Measurements from ENCODE around the gene PRPSAP2. TPM values are rescaled to one million over a fixed set of nuclear protein-coding genes. Genes with fewer than 3 reads are reported as not detected.
"Not testable (repeated sequence)": the region's sequence is repeated elsewhere in the genome, so short reads cannot be mapped to it uniquely, and the experiment has no call there.

PRPSAP2 gene
- total RNA-seq, 2 donors from 2014 or later = 28.1 to 45.4 TPM

DNA sequence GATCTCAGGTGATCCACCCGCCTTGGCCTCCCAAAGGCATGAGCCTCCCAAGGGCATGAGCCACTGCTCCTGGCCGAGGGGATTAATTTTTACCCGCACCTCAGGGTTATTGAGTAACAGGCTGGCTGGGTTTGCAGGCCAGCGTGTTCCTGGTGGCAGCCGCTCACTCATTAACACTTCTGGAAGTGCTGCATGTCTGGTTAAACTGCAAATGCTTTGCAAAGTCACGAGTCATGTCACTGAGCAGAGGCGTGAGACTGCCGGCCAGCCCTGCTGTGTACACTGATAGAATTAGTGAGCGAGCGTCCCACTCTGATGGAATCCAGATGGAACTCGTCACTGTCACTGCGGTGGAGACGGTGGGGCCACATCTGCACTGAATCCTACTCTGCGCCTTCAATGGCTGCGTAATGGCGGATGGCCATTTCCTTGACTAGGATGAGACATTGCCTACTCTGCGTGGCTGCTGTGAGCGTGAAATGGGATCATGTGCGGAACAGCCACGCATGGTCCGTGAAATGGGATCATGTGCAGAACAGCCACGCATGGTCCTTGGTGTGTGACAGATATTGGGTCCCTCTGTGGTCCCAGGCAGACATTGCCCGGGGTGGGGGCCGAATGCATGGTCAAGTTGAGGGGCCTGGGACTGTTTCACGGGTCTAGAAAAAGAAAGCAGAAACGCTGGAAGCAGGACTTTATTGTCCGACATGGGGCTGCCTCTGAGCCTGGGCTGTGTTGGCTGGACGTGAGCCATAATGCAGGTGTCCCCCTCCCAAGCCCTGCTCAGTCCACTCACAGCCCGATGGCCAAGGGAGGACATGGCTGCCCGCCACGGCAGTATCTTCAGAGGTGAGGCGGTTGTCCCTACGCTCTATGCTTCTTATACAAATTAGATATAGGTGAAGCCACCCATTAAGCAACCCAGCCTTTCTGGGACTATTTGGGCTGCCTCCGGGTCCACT lies 93.3 kb downstream of the PRPSAP2 start:
- peaks cover 0 to 5% of the 10 kb centered on the region in 2 donors for H3K36me3 Mint-ChIP-seq
- DNase-seq (ENCODE audit: low spot score in 2 of 2) = no peak
- H3K27ac Mint-ChIP-seq = no peak overlapping the region
- peaks cover 4% of the 10 kb centered on the region in 2 donors for H3K9me3 Mint-ChIP-seq
- ATAC-seq = no peak

DNA sequence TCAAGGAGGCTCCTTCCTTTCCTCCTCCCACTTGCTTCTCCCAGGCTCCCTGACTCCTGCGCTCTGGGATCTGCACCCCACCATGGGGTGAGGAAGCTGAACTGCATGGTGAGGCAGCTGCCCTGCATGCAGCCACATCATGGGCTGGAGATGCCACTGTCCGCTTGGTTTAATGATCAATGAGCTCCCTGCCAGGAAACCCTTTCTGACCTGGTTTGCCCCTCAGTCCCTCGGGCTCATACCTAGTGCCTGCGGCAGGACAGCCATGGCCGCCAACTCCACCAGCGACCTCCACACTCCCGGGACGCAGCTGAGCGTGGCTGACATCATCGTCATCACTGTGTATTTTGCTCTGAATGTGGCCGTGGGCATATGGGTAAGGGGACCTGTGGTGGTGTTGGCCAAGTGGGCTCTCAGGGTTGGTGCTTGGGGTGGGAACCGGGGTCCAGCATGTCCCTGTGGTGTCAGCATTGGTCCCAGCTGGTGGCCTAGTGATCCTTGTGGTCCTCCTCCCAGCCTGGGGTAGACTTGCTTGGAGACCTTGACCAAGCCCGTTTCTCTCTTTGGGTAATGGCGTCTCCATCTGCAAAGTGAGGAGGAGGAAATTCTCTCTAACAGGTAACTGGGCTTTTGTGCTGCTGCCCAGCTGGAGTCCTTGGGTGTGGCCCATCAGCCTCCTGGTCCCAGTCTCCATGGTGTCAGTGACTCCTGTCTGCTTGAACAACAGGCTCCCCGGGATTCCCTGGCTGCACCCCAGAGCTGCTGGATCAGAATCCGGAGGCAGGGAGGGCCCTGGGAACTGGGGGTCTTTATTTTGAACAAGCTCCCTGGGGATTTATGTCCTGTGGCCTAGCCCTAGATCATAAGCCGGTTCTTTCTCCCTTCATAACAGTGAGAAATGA lies 94.3 kb downstream of the PRPSAP2 start, which contains the start of gene SLC5A10:
Gene SLC5A10, plus strand, starts transcription at position 225 of the 902 bp plus-strand sequence. Its CDS starts 41 bp downstream, at position 266.
- peaks cover 4% of the 10 kb centered on the region in 2 donors for H3K9me3 Mint-ChIP-seq
- no peak for ATAC-seq
- H3K27ac Mint-ChIP-seq = no peak within 1 kb of the TSS

GRCh38 chr17:18953231-18953728 lies 95.3 kb downstream of the PRPSAP2 start:
- ATAC-seq (no peak), DNase-seq (ENCODE audit: low spot score in 2 of 2) (no peak)
- peaks cover 4% of the 10 kb centered on the region in 2 donors for H3K9me3 Mint-ChIP-seq
- peaks cover 0 to 5% of the 10 kb centered on the region in 2 donors for H3K36me3 Mint-ChIP-seq
- H3K27ac Mint-ChIP-seq = no peak overlapping the region

More for the DNA sequence above, 94.3 kb downstream of the PRPSAP2 start, which contains the start of gene SLC5A10:
- DNase-seq (ENCODE audit: low spot score in 2 of 2) = no peak
- H3K36me3 Mint-ChIP-seq = peaks cover 0 to 5% of the 10 kb centered on the region in 2 donors

DNA sequence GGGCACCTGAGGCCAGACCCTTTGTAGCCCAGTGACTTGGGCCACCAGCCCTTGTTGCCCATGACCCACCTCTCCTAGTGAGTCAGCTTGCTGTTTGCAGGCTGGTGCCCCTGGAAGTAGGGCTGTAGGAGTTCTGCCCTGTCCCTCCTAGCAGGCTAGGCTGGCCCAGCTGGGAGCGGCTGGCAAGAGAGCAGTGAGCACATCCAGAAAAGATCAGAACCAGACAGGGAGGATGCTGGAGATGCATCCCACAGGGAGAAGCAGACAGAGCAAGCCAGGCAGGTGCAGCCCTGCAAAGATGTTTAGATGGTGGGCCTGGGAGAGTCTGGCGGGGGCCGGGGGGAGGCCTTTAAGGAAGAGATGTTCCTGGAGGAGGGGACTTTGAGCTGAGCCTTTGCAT lies 96.4 kb downstream of the PRPSAP2 start:
- no peak overlapping the region for H3K27ac Mint-ChIP-seq
- peaks cover 0 to 5% of the 10 kb centered on the region in 2 donors for H3K36me3 Mint-ChIP-seq
- H3K9me3 Mint-ChIP-seq = peaks cover 4% of the 10 kb centered on the region in 2 donors
- ATAC-seq = no peak
- no peak for DNase-seq (ENCODE audit: low spot score in 2 of 2)

DNA sequence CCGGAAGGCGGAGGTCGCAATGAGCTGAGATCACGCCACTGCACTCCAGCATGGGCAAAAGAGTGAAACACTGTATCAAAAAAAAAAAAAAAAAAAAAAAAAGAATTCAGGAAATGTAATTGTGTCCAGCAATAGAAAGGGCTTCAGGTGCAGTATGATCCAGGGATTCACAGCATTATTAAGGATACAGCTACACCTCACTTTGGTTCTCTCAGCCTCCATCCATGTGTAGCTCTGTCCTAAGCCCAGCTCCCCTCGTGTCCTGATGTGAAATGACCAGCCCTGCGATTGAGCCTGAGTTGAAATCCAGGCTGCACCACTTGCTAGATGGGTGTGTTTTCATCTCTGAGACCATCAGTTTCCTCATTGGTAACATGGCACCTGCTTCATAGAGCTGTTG lies 97.1 kb downstream of the PRPSAP2 start:
- H3K9me3 Mint-ChIP-seq = peaks cover 4% of the 10 kb centered on the region in 2 donors
- ATAC-seq (no peak), DNase-seq (ENCODE audit: low spot score in 2 of 2) (no peak)
- peak overlapping the region in 1 of 2 donors; percentile 44 for H3K27ac Mint-ChIP-seq
- peaks cover 0 to 5% of the 10 kb centered on the region in 2 donors for H3K36me3 Mint-ChIP-seq

DNA sequence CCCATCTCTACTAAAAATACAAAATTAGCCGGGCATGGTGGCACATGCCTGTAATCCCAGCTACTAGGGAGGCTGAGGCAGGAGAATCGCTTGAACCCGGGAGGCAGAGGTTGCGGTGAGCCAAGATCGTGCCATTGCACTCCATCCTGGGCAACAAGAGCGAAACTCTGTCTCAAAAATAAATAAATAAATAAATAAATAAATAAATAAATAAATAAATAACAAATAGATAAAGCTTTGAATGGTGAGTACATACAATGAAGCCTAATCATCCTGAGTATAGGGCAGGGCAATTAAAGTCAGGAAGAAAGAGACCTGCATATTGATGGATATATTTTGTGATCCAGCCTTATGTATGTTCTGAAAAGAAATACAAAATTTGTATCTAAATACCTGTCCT lies 98.1 kb downstream of the PRPSAP2 start:
- peak overlapping the region in 1 of 2 donors; percentile 44 for H3K27ac Mint-ChIP-seq
- not testable (repeated sequence) for ATAC-seq; H3K36me3 Mint-ChIP-seq; H3K9me3 Mint-ChIP-seq; DNase-seq (ENCODE audit: low spot score in 2 of 2)

GRCh38 chr17:18956581-18956980 lies 98.7 kb downstream of the PRPSAP2 start:
- Mint-ChIP-seq H3K36me3 (peaks cover 0 to 5% of the 10 kb centered on the region in 2 donors), H3K9me3 (peaks cover 4% of the 10 kb centered on the region in 2 donors), H3K27ac (no peak overlapping the region)
- ATAC-seq = no peak
- DNase-seq (ENCODE audit: low spot score in 2 of 2) = no peak

DNA sequence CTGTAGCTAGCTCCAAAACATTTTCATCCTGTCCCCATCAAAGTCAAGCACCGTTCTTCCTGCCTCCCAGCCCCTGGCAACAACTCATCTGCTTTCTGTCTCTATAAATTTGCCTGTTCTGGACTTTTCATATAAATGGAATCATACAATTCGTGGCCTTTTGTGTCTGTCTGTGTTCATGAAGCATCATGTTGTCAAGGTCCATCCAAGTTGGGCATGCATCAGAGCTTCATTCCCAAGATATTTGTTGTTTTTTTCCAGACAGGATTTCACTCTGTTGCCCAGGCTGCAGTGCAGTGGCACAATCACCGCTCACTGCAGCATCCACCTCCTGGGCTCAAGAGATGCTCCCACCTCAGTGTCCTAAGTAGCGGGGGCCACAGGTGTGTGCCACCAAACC lies 99.9 kb downstream of the PRPSAP2 start:
- ATAC-seq = no peak
- H3K36me3 Mint-ChIP-seq = peaks cover 0 to 5% of the 10 kb centered on the region in 2 donors
- H3K27ac Mint-ChIP-seq = no peak overlapping the region
- DNase-seq (ENCODE audit: low spot score in 2 of 2) = no peak
- peaks cover 4% of the 10 kb centered on the region in 2 donors for H3K9me3 Mint-ChIP-seq

DNA sequence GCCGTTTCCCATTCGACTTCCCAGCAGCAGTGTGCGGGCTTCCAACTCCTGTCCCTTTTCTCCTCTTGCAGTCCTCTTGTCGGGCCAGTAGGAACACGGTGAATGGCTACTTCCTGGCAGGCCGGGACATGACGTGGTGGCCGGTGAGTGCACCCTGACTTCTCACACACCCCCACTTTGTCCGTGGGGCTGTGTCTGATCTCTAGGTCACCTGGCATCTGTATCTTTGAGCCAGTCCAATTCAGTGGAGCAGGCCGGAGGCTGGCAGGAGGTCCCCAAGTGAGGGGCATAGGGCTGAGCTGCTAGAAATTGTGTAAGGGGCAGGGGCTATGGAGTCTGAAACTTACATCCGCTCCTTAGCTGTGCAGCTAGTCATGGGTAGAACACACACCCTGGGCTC lies 100.7 kb downstream of the PRPSAP2 start:
- ATAC-seq (no peak), DNase-seq (ENCODE audit: low spot score in 2 of 2) (no peak)
- Mint-ChIP-seq H3K9me3 (peaks cover 4% of the 10 kb centered on the region in 2 donors), H3K27ac (no peak overlapping the region), H3K36me3 (peaks cover 0 to 5% of the 10 kb centered on the region in 2 donors)

DNA sequence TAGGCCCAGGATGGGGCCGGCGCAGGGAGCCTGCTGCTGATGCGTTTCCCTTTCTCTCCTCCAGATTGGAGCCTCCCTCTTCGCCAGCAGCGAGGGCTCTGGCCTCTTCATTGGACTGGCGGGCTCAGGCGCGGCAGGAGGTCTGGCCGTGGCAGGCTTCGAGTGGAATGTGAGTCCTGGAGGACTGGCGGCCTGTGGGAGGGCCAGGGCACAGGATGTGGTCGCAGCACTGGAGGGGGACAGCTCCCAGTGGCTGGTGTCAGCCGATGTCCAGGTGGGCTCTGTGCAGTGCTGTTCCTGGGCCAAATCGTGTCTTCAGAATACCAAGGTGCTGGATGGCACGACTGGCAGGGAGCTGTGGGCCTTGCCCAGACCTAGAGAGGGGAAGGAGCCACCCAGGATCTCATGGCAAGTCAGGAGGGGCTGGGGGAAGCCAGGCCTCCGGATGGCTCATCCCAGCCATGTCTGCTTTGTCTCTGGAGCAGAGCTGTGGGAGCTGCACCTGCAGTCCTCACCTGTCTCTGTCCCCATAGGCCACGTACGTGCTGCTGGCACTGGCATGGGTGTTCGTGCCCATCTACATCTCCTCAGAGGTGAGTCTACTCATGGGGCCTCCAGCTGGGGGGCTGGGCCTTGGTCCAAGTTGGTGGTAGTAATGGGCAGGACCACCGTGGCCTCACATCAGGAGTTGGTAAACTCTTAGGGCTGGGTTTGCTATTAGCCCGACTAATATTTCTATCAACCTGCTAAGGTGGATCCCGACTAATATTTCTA lies 101.3 kb downstream of the PRPSAP2 start:
- no peak overlapping the region for H3K27ac Mint-ChIP-seq
- ATAC-seq = no peak

DNA sequence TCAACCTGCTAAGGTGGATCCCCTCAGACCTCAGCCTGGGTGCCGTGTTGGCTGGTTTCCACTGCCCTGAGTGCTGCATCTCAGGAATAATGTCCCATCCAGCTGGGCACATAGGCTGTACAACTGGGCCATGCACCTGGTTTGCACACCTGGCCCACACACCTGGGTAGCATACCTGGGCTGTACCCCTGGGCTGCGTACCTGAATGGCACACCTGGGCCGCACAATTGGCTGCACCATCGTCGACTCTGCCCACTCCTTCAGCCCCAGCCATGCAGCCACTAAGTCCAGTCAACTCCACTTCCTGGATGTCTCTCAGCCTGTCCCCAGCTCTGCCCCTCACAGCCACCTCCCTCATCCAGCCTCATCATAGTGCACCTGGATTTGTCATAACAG lies 101.9 kb downstream of the PRPSAP2 start:
- peaks cover 4% of the 10 kb centered on the region in 2 donors for H3K9me3 Mint-ChIP-seq
- no peak overlapping the region for H3K27ac Mint-ChIP-seq
- no peak for ATAC-seq
- peaks cover 0 to 5% of the 10 kb centered on the region in 2 donors for H3K36me3 Mint-ChIP-seq
- DNase-seq (ENCODE audit: low spot score in 2 of 2) = no peak

More for the DNA sequence above, 101.3 kb downstream of the PRPSAP2 start:
- peaks cover 4% of the 10 kb centered on the region in 2 donors for H3K9me3 Mint-ChIP-seq
- DNase-seq (ENCODE audit: low spot score in 2 of 2) = no peak
- peaks cover 0 to 5% of the 10 kb centered on the region in 2 donors for H3K36me3 Mint-ChIP-seq

DNA sequence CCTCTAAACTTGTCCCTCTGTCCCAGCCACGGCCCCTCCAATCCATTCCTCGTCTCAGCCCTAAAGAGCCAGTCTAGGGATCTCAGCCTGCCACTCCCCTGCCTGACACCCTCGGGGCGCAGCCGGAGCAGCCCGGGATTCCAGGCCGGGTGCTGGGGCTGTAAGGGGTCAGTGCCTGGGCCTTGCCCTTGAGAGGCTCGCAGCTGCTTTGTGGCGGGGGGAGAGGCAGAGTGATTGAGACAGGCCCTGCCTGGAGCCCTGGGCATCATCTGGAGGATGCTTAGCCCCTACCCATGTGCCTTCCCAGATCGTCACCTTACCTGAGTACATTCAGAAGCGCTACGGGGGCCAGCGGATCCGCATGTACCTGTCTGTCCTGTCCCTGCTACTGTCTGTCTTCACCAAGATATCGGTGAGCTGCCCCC lies 102.3 kb downstream of the PRPSAP2 start:
- DNase-seq (ENCODE audit: low spot score in 2 of 2) = no peak
- Mint-ChIP-seq H3K36me3 (peaks cover 0 to 4% of the 10 kb centered on the region in 2 donors), H3K27ac (peak overlapping the region in 1 of 2 donors; percentile 21), H3K9me3 (peaks cover 4% of the 10 kb centered on the region in 2 donors)
- ATAC-seq = no peak

- H3K36me3 Mint-ChIP-seq = no peaks in the 10 kb centered on the region
- H3K27ac Mint-ChIP-seq = peak overlapping the region; percentile 21 to 44
- ATAC-seq (peak; percentile 87 to 94), DNase-seq (ENCODE audit: low spot score in 2 of 2) (peak; percentile 81 to 90)
- no peaks in the 10 kb centered on the region for H3K9me3 Mint-ChIP-seq
These were observed 103.0 kb downstream of the PRPSAP2 start for GRCh38 chr17:18960803-18961511.

DNA sequence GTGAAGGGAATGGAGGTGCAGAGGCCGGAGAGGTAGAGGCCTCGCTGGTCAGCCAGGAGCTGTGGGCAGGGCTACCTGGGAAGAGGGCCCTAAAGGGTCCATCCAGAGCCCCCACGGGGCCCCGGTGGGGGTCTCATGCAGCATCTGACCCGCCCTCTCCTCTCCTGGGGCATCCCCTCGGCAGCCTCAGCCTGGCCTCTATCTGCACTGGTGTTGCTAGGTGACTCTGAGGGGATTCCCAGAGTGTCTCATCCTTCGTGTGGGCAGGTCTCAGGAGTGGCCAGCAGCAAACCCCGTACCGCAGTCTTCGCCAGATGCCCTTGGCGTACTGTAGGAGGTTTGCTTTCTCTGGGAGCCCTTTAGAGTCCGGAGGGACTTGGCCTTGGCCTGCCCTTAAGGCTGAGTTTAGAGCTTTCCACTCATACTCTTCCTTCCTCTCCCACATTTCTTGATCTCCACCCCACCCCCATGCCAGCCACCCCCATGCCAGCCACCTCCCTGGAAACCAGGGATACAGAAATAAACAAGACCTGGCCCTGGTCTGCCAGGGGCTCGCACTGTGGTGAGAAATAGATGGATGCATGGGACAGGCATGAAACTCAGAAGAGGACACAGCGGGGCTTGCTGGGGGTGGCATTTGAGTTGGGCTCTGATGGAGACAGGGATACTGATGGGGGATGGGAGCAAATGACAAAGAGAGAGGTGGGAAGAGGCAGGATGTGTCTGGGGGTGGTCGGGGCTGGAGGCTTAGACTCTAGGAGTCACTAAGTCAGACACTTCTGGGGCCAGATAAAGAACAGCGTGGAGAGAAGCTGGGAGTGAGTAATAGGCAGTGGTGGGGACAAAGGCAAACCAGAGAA lies 103.9 kb downstream of the PRPSAP2 start:
- Mint-ChIP-seq H3K27ac (no peak overlapping the region), H3K9me3 (no peaks in the 10 kb centered on the region), H3K36me3 (no peaks in the 10 kb centered on the region)
- DNase-seq (ENCODE audit: low spot score in 2 of 2) = no peak
- peak in 1 of 2 donors; percentile 69 for ATAC-seq

- no peak for DNase-seq (ENCODE audit: low spot score in 2 of 2)
- ATAC-seq = no peak
- Mint-ChIP-seq H3K9me3 (no peaks in the 10 kb centered on the region), H3K27ac (no peak overlapping the region), H3K36me3 (no peaks in the 10 kb centered on the region)
These were observed 104.5 kb downstream of the PRPSAP2 start for GRCh38 chr17:18962494-18962815.
